Measurements from ENCODE around the gene TTC17. TPM values are rescaled to one million over a fixed set of nuclear protein-coding genes. Genes with fewer than 3 reads are reported as not detected.
A peak's percentile ranks its signal among the peaks of the same experiment; 100 is the strongest.

TTC17 gene
- polyA plus RNA-seq (2012; ENCODE audit: insufficient read depth, insufficient read length, low read depth), result 77.4 TPM

- DNase-seq, result peak; percentile 91
- no peaks in the 10 kb centered on the region for H3K36me3 ChIP-seq
- no peaks in the 10 kb centered on the region for H3K27me3 ChIP-seq
- H3K4me3 ChIP-seq (ENCODE audit: low read depth, low read length), result peak within 1 kb of the TSS; percentile 85
- no peak for TF ChIP-seq CTCF (IDR thresholded peaks at IDR 0.05; ENCODE audit: low read depth, low read length)
- H3K9me3 ChIP-seq, result no peaks in the 10 kb centered on the region
- H3K4me1 ChIP-seq, result no peaks in the 10 kb centered on the region
Measured at GRCh38 chr11:43358801-43359421, at the start of gene TTC17. Gene TTC17 (plus strand): TSS chr11:43358920. CDS start chr11:43358955, 35 bp downstream.

- H3K9me3 ChIP-seq, result no peaks in the 10 kb centered on the region
- H3K4me3 ChIP-seq (ENCODE audit: low read depth, low read length), result peak within 1 kb of the TSS; percentile 87
- H3K4me1 ChIP-seq, result no peaks in the 10 kb centered on the region
- H3K27me3 ChIP-seq, result no peaks in the 10 kb centered on the region
- DNase-seq, result peak; percentile 88
- peak; percentile 62 for TF ChIP-seq CTCF (IDR thresholded peaks at IDR 0.05; ENCODE audit: low read depth, low read length)
- H3K36me3 ChIP-seq, result no peaks in the 10 kb centered on the region
Measured at GRCh38 chr11:43311791-43312607, 46.7 kb upstream of the TTC17 start, which contains the start of gene API5. Gene API5 (plus strand): TSS chr11:43311996. CDS start chr11:43312128, 132 bp downstream.

DNA sequence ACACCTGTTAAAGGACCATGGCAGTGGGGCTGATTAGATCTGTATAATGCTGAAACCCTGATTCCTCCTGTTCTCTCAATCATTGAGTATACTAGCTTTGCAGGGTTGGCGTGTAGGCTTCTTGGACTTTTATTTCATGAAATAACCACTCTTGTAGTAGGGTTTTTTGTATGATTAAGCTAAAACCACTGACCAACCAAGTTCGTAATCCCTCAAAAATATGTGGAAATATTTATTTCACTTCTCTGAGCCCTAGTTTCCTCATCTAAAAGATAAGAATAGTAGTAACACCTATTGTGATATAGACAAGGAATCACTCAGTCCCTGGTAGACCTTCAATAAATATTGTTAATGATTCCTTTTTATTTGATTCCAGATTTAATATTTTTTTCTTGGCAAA lies 42.8 kb upstream of the TTC17 start:
- no peak for TF ChIP-seq CTCF (IDR thresholded peaks at IDR 0.05; ENCODE audit: low read depth, low read length)
- DNase-seq, result no peak
- no peaks in the 10 kb centered on the region for H3K36me3 ChIP-seq

DNA sequence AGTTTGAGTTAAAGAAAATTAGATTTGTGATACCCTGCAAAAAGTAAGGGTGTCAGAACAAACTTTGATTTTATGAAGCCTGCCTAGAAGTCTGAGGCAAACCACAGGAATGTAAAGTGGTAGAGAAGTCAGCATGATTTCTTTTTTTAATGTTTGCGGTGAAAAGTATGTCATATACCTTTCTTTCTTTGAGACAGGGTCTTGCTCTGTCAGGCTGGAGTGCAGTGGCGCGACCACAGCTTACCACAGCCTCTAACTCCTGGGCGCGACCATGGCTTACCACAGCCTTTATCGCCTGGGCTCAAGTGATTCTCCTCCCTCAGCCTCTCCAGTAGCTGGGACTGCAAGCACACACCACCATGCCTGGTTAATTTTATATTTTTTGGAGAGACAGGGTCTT lies 42.3 kb upstream of the TTC17 start:
- TF ChIP-seq CTCF (IDR thresholded peaks at IDR 0.05; ENCODE audit: low read depth, low read length), result no peak
- H3K36me3 ChIP-seq, result no peaks in the 10 kb centered on the region

More for the DNA sequence above, 42.8 kb upstream of the TTC17 start:
- Histone ChIP-seq H3K9me3 (no peaks in the 10 kb centered on the region), H3K4me1 (no peaks in the 10 kb centered on the region), H3K4me3 (ENCODE audit: low read depth, low read length) (no peak overlapping the region), H3K27me3 (no peaks in the 10 kb centered on the region)

DNA sequence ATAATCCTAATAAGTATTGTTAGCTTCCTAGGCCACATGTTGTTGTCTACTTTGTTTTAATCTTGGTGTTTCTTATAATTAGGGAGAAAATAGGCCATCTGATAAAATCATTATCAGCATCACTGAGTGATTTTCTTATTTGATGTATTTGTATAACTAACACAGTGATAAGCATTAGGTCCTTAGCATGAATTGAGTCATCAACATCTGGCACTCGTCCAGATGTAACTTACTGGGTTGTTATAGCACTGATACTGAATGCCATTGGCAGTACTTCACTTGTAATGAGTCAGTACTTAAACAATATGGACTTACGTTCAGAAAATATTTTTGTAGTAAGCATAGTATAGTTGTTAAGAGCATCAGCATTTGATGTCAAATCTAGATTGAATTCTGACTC lies 30.7 kb upstream of the TTC17 start:
- Histone ChIP-seq H3K9me3 (no peaks in the 10 kb centered on the region), H3K4me1 (no peaks in the 10 kb centered on the region), H3K36me3 (peaks cover 23% of the 10 kb centered on the region), H3K4me3 (ENCODE audit: low read depth, low read length) (no peak overlapping the region), H3K27me3 (no peaks in the 10 kb centered on the region)
- TF ChIP-seq CTCF (IDR thresholded peaks at IDR 0.05; ENCODE audit: low read depth, low read length), result no peak
- peak; percentile 20 for DNase-seq

More for the DNA sequence above, 42.3 kb upstream of the TTC17 start:
- Histone ChIP-seq H3K4me3 (ENCODE audit: low read depth, low read length) (no peak overlapping the region), H3K27me3 (no peaks in the 10 kb centered on the region), H3K9me3 (no peaks in the 10 kb centered on the region), H3K4me1 (no peaks in the 10 kb centered on the region)
- DNase-seq, result no peak

DNA sequence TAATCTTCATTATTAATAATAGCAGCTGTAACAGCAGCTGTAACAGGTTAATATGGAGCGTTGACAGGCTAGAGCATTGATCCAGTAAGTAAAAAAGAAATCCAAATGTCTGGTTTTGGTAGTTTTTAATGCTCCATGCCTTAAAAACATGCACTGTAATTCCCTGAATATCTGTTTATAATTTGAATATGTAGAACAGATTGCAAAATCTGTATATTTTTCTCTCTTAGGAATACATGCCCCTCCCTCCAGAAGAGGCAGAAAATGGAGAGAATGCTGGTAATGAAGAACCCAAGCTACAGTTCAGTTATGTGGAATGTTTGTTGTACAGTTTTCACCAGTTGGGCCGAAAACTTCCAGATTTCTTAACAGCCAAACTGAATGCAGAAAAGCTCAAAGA lies 30.2 kb upstream of the TTC17 start:
- TF ChIP-seq CTCF (IDR thresholded peaks at IDR 0.05; ENCODE audit: low read depth, low read length), result no peak
- DNase-seq, result no peak
- peaks cover 25% of the 10 kb centered on the region for H3K36me3 ChIP-seq
- H3K4me3 ChIP-seq (ENCODE audit: low read depth, low read length), result no peak overlapping the region
- H3K4me1 ChIP-seq, result no peaks in the 10 kb centered on the region
- H3K27me3 ChIP-seq, result no peaks in the 10 kb centered on the region
- H3K9me3 ChIP-seq, result no peaks in the 10 kb centered on the region

Measured in BE2C (cell line).